Aorta (tissue), 5 donors: ENCODE results near the gene RANBP3L. TPM values are rescaled to one million over a fixed set of nuclear protein-coding genes. Genes with fewer than 3 reads are reported as not detected.

Experiments used
- ATAC-seq: fragments of 200-7000 bp; cut with Tn5 transposase; one replicate; pipeline ENCODE4 v1.9.1; 2022; ENCODE audit warnings: moderate library complexity; ENCODE audit not compliant: low FRiP score
- DNase-seq, 2 donors: peaks; one replicate each; pipeline ENCODE4 v3.0.0-alpha.2; 2020
- H3K27ac ChIP-seq, 2 donors: one replicate each; pipeline ENCODE4 v1.5.1; 2013; ENCODE audit warnings: low read length in 2 of 2, mild to moderate bottlenecking in 2 of 2, moderate library complexity in 2 of 2, control low read depth in 1 of 2, inconsistent platforms in 1 of 2, low read depth in 1 of 2
- H3K27me3 ChIP-seq, 2 donors: one replicate each; pipeline ENCODE4 v1.6.1; 2013; ENCODE audit warnings: control low read depth in 1 of 2, low read length in 1 of 2, mild to moderate bottlenecking in 1 of 2, moderate library complexity in 1 of 2; ENCODE audit not compliant: insufficient read depth in 2 of 2, control insufficient read depth in 1 of 2
- H3K36me3 ChIP-seq, 2 donors: one replicate each; pipeline ENCODE4 v1.6.1; 2013; ENCODE audit warnings: control low read depth in 1 of 2, low read length in 1 of 2, mild to moderate bottlenecking in 1 of 2; ENCODE audit not compliant: insufficient read depth in 2 of 2, control insufficient read depth in 1 of 2
- H3K4me1 ChIP-seq, 2 donors: one replicate each; pipeline ENCODE4 v1.6.1; 2013; ENCODE audit warnings: low read length in 2 of 2, control low read depth in 1 of 2, mild to moderate bottlenecking in 1 of 2, moderate library complexity in 1 of 2; ENCODE audit not compliant: insufficient read depth in 2 of 2, control insufficient read depth in 1 of 2
- H3K4me3 ChIP-seq, 2 donors: one replicate each; pipeline ENCODE4 v1.5.1; 2013; ENCODE audit warnings: low read length in 2 of 2, control low read depth in 1 of 2, mild to moderate bottlenecking in 1 of 2
- H3K9me3 ChIP-seq: one replicate; pipeline ENCODE4 v1.6.1; 2013; ENCODE audit warnings: mild to moderate bottlenecking, low read length; ENCODE audit not compliant: control insufficient read depth
- WGBS, 2 donors: extraction: QIAGEN DNeasy Blood & Tissue Kit; methylation state at CpG; one replicate each; pipeline ENCODE4 v1.1.7; 2013; 5-methylcytosine and 5-hydroxymethylcytosine counted together
- intact Hi-C, 2 donors: fragments of 100-400 bp; cut with DNase I; formaldehyde crosslinking; loops; one replicate each; pipeline versions ENCODE4 v1.14.2 to v1.15.0; 2022
- polyA plus RNA-seq, 2 donors: library from polyadenylated mRNA; stranded (reverse); fragments of 200-250 nt; gene quantifications; one replicate each; pipeline ENCODE4 v1.2.3, GENCODE V29; 2013
- total RNA-seq, 2 donors: library from RNA; stranded (reverse); fragmentation: NEBNext Ultra II Directional; extraction: Animal tissue kit (Norgen Biotek cat#: 25700); gene quantifications; one replicate each; pipeline ENCODE4 v1.2.1, GENCODE V29; 2021
- donor health status: healthy with polysubstance abuse.
- donor health status: Bipolar disorder and iron deficiency.
- donor health status: DM: no; HTN: no; CAD: no.
- donor health status: DM: no; HTN: no; CAD: no.
- donor health status: DM: yes; HTN: yes; CAD: no.

RANBP3L gene
- total and polyA plus RNA-seq, 4 donors, result 4.5 to 8.1 (median 5.6) TPM

GRCh38 chr5:36232533-36232932 lies 69.2 kb downstream of the RANBP3L start:
- H3K27ac ChIP-seq, result no peak overlapping the region
- peaks cover 0 to under 1% of the 10 kb centered on the region in 2 donors for H3K4me1 ChIP-seq
- ATAC-seq (no peak), DNase-seq (no peak)
- no peaks in the 10 kb centered on the region for H3K36me3 ChIP-seq
- intact Hi-C loops, result no loop called here
- H3K4me3 ChIP-seq, result no peak overlapping the region
- no peaks in the 10 kb centered on the region for H3K9me3 ChIP-seq
- 90 to 93% methylated on average over 3 of the region's 3 CpGs for WGBS, 2 donors
- no peaks in the 10 kb centered on the region for H3K27me3 ChIP-seq

- 89 to 97% methylated on average over 1 of the region's 1 CpG for WGBS, 2 donors
- DNase-seq (no peak), ATAC-seq (no peak)
- intact Hi-C loops, result no loop called here
- Histone ChIP-seq H3K36me3 (peaks cover 0 to 3% of the 10 kb centered on the region in 2 donors), H3K4me3 (no peak overlapping the region), H3K27me3 (no peaks in the 10 kb centered on the region), H3K9me3 (no peaks in the 10 kb centered on the region), H3K4me1 (no peaks in the 10 kb centered on the region), H3K27ac (no peak overlapping the region)
Observed at GRCh38 chr5:36230151-36230790, 71.4 kb downstream of the RANBP3L start.

GRCh38 chr5:36228505-36228904 lies 73.2 kb downstream of the RANBP3L start:
- H3K36me3 ChIP-seq, result peaks cover 2 to 3% of the 10 kb centered on the region in 2 donors
- ATAC-seq, result no peak
- H3K27me3 ChIP-seq, result no peaks in the 10 kb centered on the region
- H3K4me3 ChIP-seq, result no peak overlapping the region
- H3K27ac ChIP-seq, result no peak overlapping the region
- 97 to 98% methylated on average over 7 of the region's 7 CpGs for WGBS, 2 donors
- H3K9me3 ChIP-seq, result no peaks in the 10 kb centered on the region
- no peaks in the 10 kb centered on the region for H3K4me1 ChIP-seq
- peak in 1 of 2 donors; percentile 53 for DNase-seq
- intact Hi-C loops, result no loop called here

- Histone ChIP-seq H3K9me3 (no peaks in the 10 kb centered on the region), H3K27me3 (no peaks in the 10 kb centered on the region), H3K27ac (no peak overlapping the region), H3K4me1 (no peaks in the 10 kb centered on the region), H3K36me3 (peaks cover 2 to 3% of the 10 kb centered on the region in 2 donors), H3K4me3 (no peak overlapping the region)
- ATAC-seq, result no peak
- DNase-seq, result no peak
- intact Hi-C loops, result no loop called here
Observed at GRCh38 chr5:36227046-36227445, 74.7 kb downstream of the RANBP3L start.

GRCh38 chr5:36222620-36223019 lies 79.1 kb downstream of the RANBP3L start:
- no peak for DNase-seq
- ATAC-seq, result no peak
- Histone ChIP-seq H3K27me3 (no peaks in the 10 kb centered on the region), H3K4me3 (no peak overlapping the region), H3K9me3 (no peaks in the 10 kb centered on the region), H3K27ac (no peak overlapping the region), H3K36me3 (peaks cover 3 to 5% of the 10 kb centered on the region in 2 donors), H3K4me1 (no peaks in the 10 kb centered on the region)
- intact Hi-C loops, result no loop called here
- WGBS, 2 donors, result 89 to 95% methylated on average over 1 of the region's 1 CpG

- intact Hi-C loops, result no loop called here
- Histone ChIP-seq H3K36me3 (peaks cover 0 to 3% of the 10 kb centered on the region in 2 donors), H3K27me3 (no peaks in the 10 kb centered on the region), H3K4me1 (no peaks in the 10 kb centered on the region), H3K4me3 (no peak overlapping the region), H3K27ac (no peak overlapping the region), H3K9me3 (no peaks in the 10 kb centered on the region)
- DNase-seq, result no peak
- ATAC-seq, result no peak
- 91% methylated on average over 1 of the region's 1 CpG for WGBS, 2 donors
Observed at GRCh38 chr5:36217988-36218387, 83.7 kb downstream of the RANBP3L start.

GRCh38 chr5:36217567-36217966 lies 84.1 kb downstream of the RANBP3L start:
- no peak overlapping the region for H3K4me3 ChIP-seq
- H3K27ac ChIP-seq, result no peak overlapping the region
- ATAC-seq (no peak), DNase-seq (no peak)
- intact Hi-C loops, result no loop called here
- no peaks in the 10 kb centered on the region for H3K27me3 ChIP-seq
- peaks cover 0 to 5% of the 10 kb centered on the region in 2 donors for H3K36me3 ChIP-seq
- WGBS, 2 donors, result 76 to 81% methylated on average over 1 of the region's 1 CpG
- no peaks in the 10 kb centered on the region for H3K4me1 ChIP-seq
- H3K9me3 ChIP-seq, result no peaks in the 10 kb centered on the region

GRCh38 chr5:36215910-36216309 lies 85.8 kb downstream of the RANBP3L start:
- intact Hi-C loops, result no loop called here
- Histone ChIP-seq H3K27ac (no peak overlapping the region), H3K9me3 (no peaks in the 10 kb centered on the region), H3K4me1 (no peaks in the 10 kb centered on the region), H3K27me3 (no peaks in the 10 kb centered on the region), H3K4me3 (no peak overlapping the region), H3K36me3 (peaks cover 0 to 5% of the 10 kb centered on the region in 2 donors)
- 71 to 80% methylated on average over 2 of the region's 2 CpGs for WGBS, 2 donors
- no peak for DNase-seq
- no peak for ATAC-seq

GRCh38 chr5:36214436-36214835 lies 87.3 kb downstream of the RANBP3L start:
- intact Hi-C loops, result no loop called here
- Histone ChIP-seq H3K4me3 (no peak overlapping the region), H3K27ac (no peak overlapping the region), H3K36me3 (peaks cover 0 to 2% of the 10 kb centered on the region in 2 donors), H3K4me1 (no peaks in the 10 kb centered on the region), H3K27me3 (no peaks in the 10 kb centered on the region), H3K9me3 (no peaks in the 10 kb centered on the region)
- WGBS, 2 donors, result 80 to 83% methylated on average over 3 of the region's 3 CpGs
- no peak for DNase-seq
- no peak for ATAC-seq
